Activated CD8-positive, alpha-beta T cell treated with anti-CD3 and anti-CD28 coated beads, Interleukin-2, amount 10 ng/mL, durations not matched to agents 7 days and 5 days (primary cell): ENCODE data around the gene ASIC1. TPM values are rescaled to one million over a fixed set of nuclear protein-coding genes. Genes with fewer than 3 reads are reported as not detected.

Source experiments
- ATAC-seq: fragments of 150-1000 bp; cut with Tn5 transposase; one replicate; pipeline ENCODE4 v1.10.0; 2021; ENCODE audit warnings: moderate library complexity
- CTCF ChIA-PET: fragments of 350-600 bp; sonication (Branson Sonifier 250); formaldehyde crosslinking; loops from one replicate; lab custom pipeline; 2021; ENCODE audit warnings: antibody characterized with exemption; lab: Charles Lee
- POLR2A ChIA-PET: fragments of 350-600 bp; sonication (Branson Sonifier 250); formaldehyde crosslinking; loops from one replicate; lab custom pipeline; 2021; ENCODE audit warnings: antibody characterized with exemption; lab: Charles Lee
- DNase-seq: peaks from one replicate; pipeline ENCODE4 v3.0.0-alpha.2; 2020
- H3K27ac Mint-ChIP-seq: one replicate; pipeline ENCODE4 v1.8.0; 2021; ENCODE audit warnings: mild to moderate bottlenecking, mixed read lengths
- H3K27me3 Mint-ChIP-seq: one replicate; pipeline ENCODE4 v1.8.0; 2021; ENCODE audit warnings: low read depth, mixed read lengths
- H3K36me3 Mint-ChIP-seq: one replicate; pipeline ENCODE4 v1.8.0; 2021; ENCODE audit warnings: low read depth, mixed read lengths
- H3K4me1 Mint-ChIP-seq: one replicate; pipeline ENCODE4 v1.8.0; 2021; ENCODE audit warnings: low read depth, mixed read lengths
- H3K4me3 Mint-ChIP-seq: one replicate; pipeline ENCODE4 v1.8.0; 2021; ENCODE audit warnings: mild to moderate bottlenecking, mixed read lengths
- H3K9me3 Mint-ChIP-seq: one replicate; pipeline ENCODE4 v1.8.0; 2022; ENCODE audit warnings: mixed read lengths; ENCODE audit not compliant: insufficient read depth
- total RNA-seq, 2 experiments: library from RNA; stranded (reverse); gene quantifications; one replicate each; pipeline ENCODE4 v1.2.3, GENCODE V29; 2021

The ASIC1 gene
- total RNA-seq, 2 experiments from 2014 or later, result 25.4 to 27.9 TPM

DNA sequence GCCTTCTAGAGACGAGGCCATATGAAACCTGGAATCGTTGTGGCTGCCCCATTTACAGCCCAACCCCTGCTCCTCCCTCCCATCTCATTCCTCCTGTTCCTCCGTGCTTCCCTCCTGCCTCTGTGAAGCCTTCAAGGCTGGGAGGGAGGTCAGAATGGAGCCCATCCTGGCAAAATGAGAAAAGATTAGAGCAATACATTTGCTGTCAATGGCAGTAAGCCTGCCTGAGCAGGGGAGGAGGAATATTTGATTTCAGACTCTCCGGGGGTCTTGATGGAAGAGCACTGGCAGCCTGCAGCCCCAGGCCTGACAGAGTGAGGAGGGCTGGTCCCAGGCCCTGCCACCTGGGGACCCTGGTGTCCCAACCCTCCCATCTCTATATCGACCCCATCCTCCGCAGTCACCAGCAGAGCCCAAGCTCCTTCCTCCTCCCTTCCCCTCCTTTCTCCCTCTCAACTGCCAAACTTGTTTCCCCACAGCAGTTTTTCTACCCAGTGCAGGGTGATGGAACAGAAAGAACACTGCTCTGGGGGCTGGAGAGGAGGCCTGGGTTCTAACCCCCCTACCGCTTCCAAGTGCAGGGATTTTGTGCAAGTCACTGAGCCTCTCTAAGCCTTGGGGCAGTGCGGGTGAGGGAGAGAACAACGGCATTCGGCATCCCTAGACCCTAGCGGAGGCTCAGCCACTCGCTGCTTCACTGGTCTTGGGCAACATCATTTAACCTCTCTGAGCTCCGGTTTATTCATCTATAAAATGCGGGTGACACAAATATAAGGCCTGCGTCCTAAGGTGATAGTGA lies 16.1 kb upstream of the ASIC1 start:
- H3K27ac Mint-ChIP-seq, result no peak overlapping the region
- ChIA-PET POLR2A (no interaction called here), CTCF (interaction anchor here (4.3 to 10.3 kb wide), 3 partner anchors 14 to 96 kb away, joined by 19 to 180 read pairs (median 100); no protein-coding TSS in a partner anchor)
- H3K36me3 Mint-ChIP-seq, result no peaks in the 10 kb centered on the region
- H3K27me3 Mint-ChIP-seq, result peaks cover 6% of the 10 kb centered on the region
- no peak overlapping the region for H3K4me3 Mint-ChIP-seq
- peaks cover 4% of the 10 kb centered on the region for H3K4me1 Mint-ChIP-seq
- ATAC-seq (no peak), DNase-seq (no peak)
- no peaks in the 10 kb centered on the region for H3K9me3 Mint-ChIP-seq

DNA sequence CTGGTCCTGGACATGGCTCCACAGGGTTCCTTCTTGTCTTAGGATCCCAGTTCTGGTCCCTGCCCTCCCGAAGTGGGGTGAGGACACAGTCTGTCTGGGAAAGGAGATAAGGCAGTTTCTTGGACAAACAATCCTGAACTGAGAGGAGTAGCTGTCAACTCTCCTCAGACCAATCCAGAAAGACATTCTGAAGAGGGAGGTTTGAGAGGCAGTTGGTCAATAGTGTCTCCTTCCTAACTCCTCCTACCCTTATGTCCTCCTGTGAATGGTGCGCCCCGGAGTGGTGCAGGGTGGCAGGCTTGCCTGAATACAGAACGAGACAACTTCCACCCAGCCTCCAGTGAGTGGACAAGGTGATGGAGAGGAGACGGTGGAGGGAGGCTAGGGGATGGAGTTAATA lies 15.4 kb upstream of the ASIC1 start:
- Mint-ChIP-seq H3K27me3 (peaks cover 3% of the 10 kb centered on the region), H3K9me3 (no peaks in the 10 kb centered on the region), H3K4me1 (peaks cover 4% of the 10 kb centered on the region), H3K36me3 (no peaks in the 10 kb centered on the region), H3K4me3 (no peak overlapping the region), H3K27ac (no peak overlapping the region)
- ATAC-seq, result no peak
- CTCF ChIA-PET, result interaction anchor here (2.0 to 10.3 kb wide), 3 partner anchors 14 to 75 kb away, joined by 9 to 180 read pairs (median 100); no protein-coding TSS in a partner anchor
- POLR2A ChIA-PET, result interaction anchor here (0.6 kb wide), 1 partner anchor 131 kb away, joined by 3 read pairs; no protein-coding TSS in a partner anchor
- DNase-seq, result no peak

DNA sequence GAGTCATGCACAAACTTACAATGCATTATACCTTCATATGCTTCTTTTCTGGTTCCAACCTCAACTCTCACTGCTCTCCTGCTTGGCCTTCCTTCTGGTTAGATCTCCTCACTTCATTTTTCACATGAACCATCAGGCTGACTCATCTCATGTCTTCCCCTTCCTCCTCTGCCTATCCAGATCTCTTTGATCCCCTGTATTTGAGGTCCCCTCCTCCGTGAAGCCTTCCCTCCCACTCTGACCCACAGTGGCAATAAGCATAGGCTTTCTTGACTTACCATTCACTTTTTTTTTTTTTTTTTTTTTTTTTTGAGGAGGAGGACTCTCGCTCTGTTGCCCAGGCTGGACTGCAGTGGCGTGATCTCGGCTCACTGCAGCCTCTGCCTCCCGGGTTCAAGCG lies 14.7 kb upstream of the ASIC1 start:
- H3K27ac Mint-ChIP-seq, result no peak overlapping the region
- no peaks in the 10 kb centered on the region for H3K9me3 Mint-ChIP-seq
- H3K27me3 Mint-ChIP-seq, result peaks cover 8% of the 10 kb centered on the region
- H3K4me3 Mint-ChIP-seq, result no peak overlapping the region
- ChIA-PET POLR2A (no interaction called here), CTCF (interaction anchor here (2.0 to 10.3 kb wide), 3 partner anchors 13 to 76 kb away, joined by 9 to 180 read pairs (median 18); no protein-coding TSS in a partner anchor)
- ATAC-seq, result no peak
- H3K36me3 Mint-ChIP-seq, result no peaks in the 10 kb centered on the region
- DNase-seq, result no peak
- H3K4me1 Mint-ChIP-seq, result peaks cover 4% of the 10 kb centered on the region

DNA sequence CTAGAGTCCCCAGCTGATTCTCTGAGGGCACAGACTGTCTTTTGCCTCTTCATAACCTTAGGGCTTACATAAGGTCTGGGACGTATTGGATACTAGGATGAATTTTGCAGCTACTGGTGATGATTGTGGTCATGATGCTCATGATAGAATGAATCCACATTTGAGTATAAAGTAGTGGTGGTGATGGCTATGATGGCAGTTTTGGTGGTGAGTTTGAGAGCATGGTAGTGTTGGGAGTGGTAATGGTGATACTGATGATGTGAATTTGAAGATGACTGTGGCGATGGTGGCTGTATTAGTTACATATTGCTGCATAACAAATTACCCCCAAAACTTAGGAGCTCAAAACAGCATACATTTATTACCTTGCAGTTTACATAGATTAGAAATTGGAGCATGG lies 14.1 kb upstream of the ASIC1 start:
- Mint-ChIP-seq H3K4me1 (peaks cover 4% of the 10 kb centered on the region), H3K27me3 (peaks cover 8% of the 10 kb centered on the region), H3K27ac (no peak overlapping the region), H3K36me3 (no peaks in the 10 kb centered on the region), H3K9me3 (no peaks in the 10 kb centered on the region), H3K4me3 (no peak overlapping the region)
- DNase-seq (no peak), ATAC-seq (no peak)
- ChIA-PET POLR2A (no interaction called here), CTCF (interaction anchor here (1.0 to 10.3 kb wide), 5 partner anchors 12 to 76 kb away, joined by 3 to 180 read pairs (median 9); partner anchors contain the start of gene RACGAP1)

DNA sequence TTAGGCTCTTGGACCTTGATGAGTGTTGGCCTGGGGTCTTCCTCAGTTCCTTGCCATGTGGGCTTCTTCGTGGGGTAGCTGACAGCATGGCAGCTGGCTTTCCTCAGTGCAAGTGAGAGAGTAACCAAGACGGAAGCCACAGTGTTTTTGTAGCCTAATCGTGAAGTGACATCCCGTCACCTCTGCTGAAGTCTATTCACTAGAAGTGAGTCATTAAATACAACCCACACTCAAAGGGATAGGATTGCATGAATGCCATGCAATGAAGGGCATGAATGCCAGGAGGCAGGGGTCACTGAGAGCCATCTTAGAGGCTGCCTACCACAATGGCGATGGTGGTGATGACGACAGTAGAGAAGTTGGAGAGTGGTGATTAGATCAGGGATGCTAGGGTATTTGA lies 13.5 kb upstream of the ASIC1 start:
- no peaks in the 10 kb centered on the region for H3K9me3 Mint-ChIP-seq
- no peak for ATAC-seq
- H3K27me3 Mint-ChIP-seq, result peaks cover 8% of the 10 kb centered on the region
- ChIA-PET POLR2A (no interaction called here), CTCF (interaction anchor here (1.0 to 10.3 kb wide), 6 partner anchors 12 to 98 kb away, joined by 3 to 180 read pairs (median 6); partner anchors contain the start of gene RACGAP1)
- DNase-seq, result no peak
- H3K4me3 Mint-ChIP-seq, result no peak overlapping the region
- H3K4me1 Mint-ChIP-seq, result peaks cover 4% of the 10 kb centered on the region
- no peaks in the 10 kb centered on the region for H3K36me3 Mint-ChIP-seq
- no peak overlapping the region for H3K27ac Mint-ChIP-seq

DNA sequence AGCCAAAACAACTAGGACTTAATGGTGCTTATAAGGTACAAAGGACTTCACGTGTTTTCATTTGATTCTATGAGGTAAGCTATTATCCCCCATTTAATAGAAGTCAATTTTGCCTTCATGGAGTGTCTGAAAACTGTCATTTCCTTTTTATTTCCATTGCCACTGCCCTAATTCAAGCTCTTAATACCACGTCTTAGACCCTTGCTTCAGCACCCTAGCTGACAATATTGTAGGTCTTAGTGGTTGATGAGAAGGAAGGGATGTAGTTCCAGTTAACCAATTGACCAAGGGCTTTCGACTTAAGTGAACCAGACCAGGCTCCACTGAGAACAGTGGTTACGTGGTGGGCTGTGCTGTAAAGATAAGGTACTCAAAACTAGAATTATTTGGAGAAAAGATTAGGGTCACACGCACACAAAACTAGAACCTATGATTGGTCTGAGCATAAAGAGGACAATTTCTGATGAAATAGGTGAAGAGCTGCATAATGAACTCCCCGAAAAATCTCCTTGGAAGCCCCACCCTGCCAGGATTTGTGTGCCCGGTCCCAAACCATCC lies 9.6 kb upstream of the ASIC1 start:
- Mint-ChIP-seq H3K4me1 (peaks cover 4% of the 10 kb centered on the region), H3K9me3 (no peaks in the 10 kb centered on the region), H3K27me3 (peaks cover 40% of the 10 kb centered on the region), H3K36me3 (no peaks in the 10 kb centered on the region), H3K4me3 (no peak overlapping the region), H3K27ac (no peak overlapping the region)
- ATAC-seq, result no peak
- POLR2A ChIA-PET, result no interaction called here
- CTCF ChIA-PET, result interaction anchor here (0.5 to 4.9 kb wide), 6 partner anchors 8 to 65 kb away, joined by 3 to 17 read pairs (median 8); partner anchors contain the start of gene COX14
- no peak for DNase-seq

DNA sequence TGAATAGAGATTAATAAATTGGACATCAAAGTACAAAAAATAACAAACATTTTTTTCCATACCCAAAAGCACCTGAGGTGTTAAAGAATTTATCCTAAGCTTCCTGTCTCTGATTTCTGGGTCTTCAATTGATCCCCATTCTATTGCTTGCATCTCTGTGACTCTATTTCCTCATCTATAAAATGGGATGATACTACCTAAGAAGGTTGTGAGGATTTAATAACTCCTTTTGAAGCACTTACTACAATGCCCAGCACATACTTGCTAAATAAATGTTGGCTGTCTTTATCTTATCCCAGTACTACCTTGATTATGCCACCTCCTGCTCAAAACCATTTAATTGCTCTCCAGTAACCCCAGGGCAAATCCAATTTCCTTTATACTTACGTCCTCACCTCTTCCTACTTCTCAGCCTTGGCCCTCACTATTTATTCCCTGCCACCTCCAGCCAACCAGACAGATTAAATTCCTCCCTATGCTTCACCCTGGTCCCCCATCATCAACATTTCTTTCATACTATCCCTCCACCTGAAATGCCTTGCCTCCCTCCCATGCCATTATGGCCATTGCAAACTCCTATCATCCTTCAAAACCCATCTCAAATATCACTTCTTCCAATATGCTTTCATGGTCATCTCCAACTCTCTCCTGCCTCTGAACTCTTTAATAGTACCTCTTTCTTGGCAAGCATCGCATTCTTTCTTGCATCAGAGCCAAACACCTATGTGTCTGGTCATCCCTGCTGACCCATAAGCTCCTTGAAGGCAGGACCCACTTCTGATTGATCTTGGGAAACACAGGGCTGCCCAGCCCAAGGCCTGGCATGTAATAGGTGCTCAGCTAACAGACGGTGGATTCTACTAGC lies 7.9 kb upstream of the ASIC1 start:
- peaks cover 4% of the 10 kb centered on the region for H3K4me1 Mint-ChIP-seq
- H3K27me3 Mint-ChIP-seq, result peaks cover 47% of the 10 kb centered on the region
- no peak overlapping the region for H3K4me3 Mint-ChIP-seq
- ChIA-PET POLR2A (no interaction called here), CTCF (interaction anchor here (0.9 to 4.9 kb wide), 7 partner anchors 10 to 82 kb away, joined by 3 to 17 read pairs (median 8); partner anchors contain the start of gene COX14)
- no peak overlapping the region for H3K27ac Mint-ChIP-seq
- no peaks in the 10 kb centered on the region for H3K9me3 Mint-ChIP-seq
- ATAC-seq (no peak), DNase-seq (no peak)
- H3K36me3 Mint-ChIP-seq, result no peaks in the 10 kb centered on the region

DNA sequence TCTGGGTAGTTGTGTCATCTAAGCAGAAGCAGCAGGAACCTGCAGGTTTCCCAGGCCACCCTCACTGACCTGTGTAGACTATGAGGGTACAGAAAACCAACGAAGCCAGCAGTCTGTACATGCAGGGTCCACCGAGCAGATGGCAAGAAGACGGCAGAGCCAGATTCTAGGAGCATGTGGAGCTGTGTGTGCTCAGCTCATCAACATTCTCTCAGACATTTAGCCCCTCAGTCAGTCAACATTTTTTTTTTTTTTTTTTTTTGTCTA lies 7.3 kb upstream of the ASIC1 start:
- ATAC-seq (no peak), DNase-seq (no peak)
- peaks cover 4% of the 10 kb centered on the region for H3K4me1 Mint-ChIP-seq
- no peaks in the 10 kb centered on the region for H3K36me3 Mint-ChIP-seq
- no peaks in the 10 kb centered on the region for H3K9me3 Mint-ChIP-seq
- no peak overlapping the region for H3K4me3 Mint-ChIP-seq
- ChIA-PET POLR2A (no interaction called here), CTCF (interaction anchor here (0.7 to 4.9 kb wide), 6 partner anchors 11 to 83 kb away, joined by 3 to 17 read pairs (median 7); no protein-coding TSS in a partner anchor)
- peaks cover 47% of the 10 kb centered on the region for H3K27me3 Mint-ChIP-seq
- no peak overlapping the region for H3K27ac Mint-ChIP-seq

DNA sequence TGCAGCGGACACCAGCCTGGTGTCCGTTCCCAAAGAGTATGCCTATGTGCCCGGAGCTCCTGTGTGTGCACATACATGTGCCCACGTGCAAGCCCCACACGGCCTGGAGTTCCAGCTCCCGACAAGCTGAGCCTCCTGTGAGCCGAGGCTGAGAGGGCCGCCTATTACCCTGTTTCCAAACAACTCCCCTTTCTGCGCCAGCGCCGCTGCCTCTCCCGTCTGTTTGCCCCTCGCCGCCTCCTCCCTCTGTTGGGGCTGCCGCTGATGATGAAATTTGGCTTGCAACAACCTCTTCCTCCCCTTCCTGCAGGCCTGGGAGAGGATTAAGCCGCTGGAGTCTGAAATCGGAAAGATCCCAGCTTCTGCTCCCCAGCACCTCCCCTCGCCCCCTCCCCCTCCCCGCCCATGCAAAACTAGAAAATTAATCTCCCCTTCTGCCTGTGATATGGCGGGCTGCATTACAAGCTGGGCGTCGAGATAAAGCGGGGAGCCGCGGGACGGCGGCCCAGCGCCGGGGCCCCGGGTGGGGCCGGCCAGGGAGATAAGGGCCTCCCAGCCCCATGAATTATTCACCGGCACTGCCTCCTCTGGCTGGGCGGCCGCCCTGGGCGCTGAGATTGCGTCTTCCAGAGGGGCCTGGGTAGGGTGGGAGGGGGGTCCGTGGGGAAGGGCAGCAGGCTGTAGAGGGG lies 6.8 kb upstream of the ASIC1 start:
- H3K4me3 Mint-ChIP-seq, result no peak overlapping the region
- H3K27me3 Mint-ChIP-seq, result peaks cover 47% of the 10 kb centered on the region
- no peak overlapping the region for H3K27ac Mint-ChIP-seq
- no peaks in the 10 kb centered on the region for H3K9me3 Mint-ChIP-seq
- DNase-seq (no peak), ATAC-seq (no peak)
- H3K4me1 Mint-ChIP-seq, result peaks cover 4% of the 10 kb centered on the region
- ChIA-PET POLR2A (no interaction called here), CTCF (interaction anchor here (0.7 to 4.9 kb wide), 6 partner anchors 11 to 83 kb away, joined by 3 to 17 read pairs (median 7); no protein-coding TSS in a partner anchor)
- H3K36me3 Mint-ChIP-seq, result no peaks in the 10 kb centered on the region

DNA sequence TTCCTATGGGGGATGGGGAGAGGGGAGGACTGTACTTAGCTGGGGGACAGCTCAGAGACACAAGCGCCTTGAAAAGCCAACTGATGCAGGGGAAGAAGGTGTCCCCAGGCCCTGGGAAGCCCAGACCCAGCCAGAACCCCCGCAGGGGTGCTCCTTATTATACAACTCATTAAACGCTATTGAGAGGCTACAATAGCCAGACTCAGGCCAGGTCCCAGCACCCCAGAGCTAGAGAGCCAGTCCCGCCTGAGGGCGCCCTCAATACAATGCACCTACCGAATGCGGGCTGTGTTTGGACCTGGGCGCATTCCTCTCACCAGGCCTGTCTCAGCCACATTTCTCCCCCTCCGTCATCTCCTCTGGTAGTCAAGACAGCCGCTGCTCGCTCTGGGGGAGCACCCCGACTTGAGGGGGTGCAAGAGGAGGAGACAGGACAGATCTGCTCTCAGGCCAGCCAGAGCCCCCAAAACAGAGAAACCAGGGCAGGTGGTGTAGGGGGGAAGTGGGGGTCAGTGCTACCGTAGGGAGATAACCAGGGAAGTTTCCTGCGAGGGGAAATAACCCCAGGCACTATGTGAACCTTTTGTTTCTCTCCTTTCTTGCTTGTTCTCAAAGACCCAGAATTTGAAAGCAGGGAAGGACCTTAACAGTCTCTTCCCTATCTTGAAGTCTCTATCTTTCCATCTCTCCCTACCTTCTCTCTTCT lies 6.1 kb upstream of the ASIC1 start:
- Mint-ChIP-seq H3K27ac (no peak overlapping the region), H3K4me1 (peaks cover 11% of the 10 kb centered on the region), H3K36me3 (no peaks in the 10 kb centered on the region), H3K27me3 (peaks cover 50% of the 10 kb centered on the region), H3K9me3 (no peaks in the 10 kb centered on the region), H3K4me3 (no peak overlapping the region)
- POLR2A ChIA-PET, result no interaction called here
- DNase-seq (no peak), ATAC-seq (no peak)
- CTCF ChIA-PET, result interaction anchor here (1.2 to 4.9 kb wide), 4 partner anchors 12 to 84 kb away, joined by 3 to 17 read pairs (median 12); no protein-coding TSS in a partner anchor
